Measurements from ENCODE around the gene RUNX2. TPM values are rescaled to one million over a fixed set of nuclear protein-coding genes. Genes with fewer than 3 reads are reported as not detected.

RUNX2 gene
- total RNA-seq, 2 experiments from 2014 or later: 0.27 to 0.44 TPM

GRCh38 chr6:45448417-45449389 lies 120.6 kb downstream of the RUNX2 start:
- ChIA-PET POLR2A (interaction anchor here (0.9 kb wide), 1 partner anchor 72 kb away, joined by 3 read pairs; no protein-coding TSS in a partner anchor), CTCF (ENCODE audit: unreplicated experiment) (no interaction called here)
- TF ChIP-seq CTCF (conservative IDR thresholded peaks at IDR 0.05; ENCODE audit: low read length) (no peak), EZH2phosphoT487 (IDR thresholded peaks at IDR 0.05; ENCODE audit: borderline replicate concordance, low read depth, low read length) (no peak)
- no peak overlapping the region for H3K4me3 ChIP-seq (ENCODE audit: low read depth, low read length, poor library complexity, severe bottlenecking)
- H3K27ac ChIP-seq (ENCODE audit: low read depth, low read length, poor library complexity, severe bottlenecking): no peak overlapping the region
- intact Hi-C loops (cut with micrococcal nuclease; ENCODE audit: unreplicated experiment): no loop called here
- no peak for DNase-seq (ENCODE audit: low spot score)
- no peak overlapping the region for H3K4me2 ChIP-seq (ENCODE audit: low read length)
- no peaks in the 10 kb centered on the region for H3K9me2 ChIP-seq (ENCODE audit: insufficient read depth, low read length)
- H3K79me2 ChIP-seq (ENCODE audit: insufficient read depth, low read depth, low read length): no peaks in the 10 kb centered on the region
- H2AFZ ChIP-seq (ENCODE audit: low read length): no peak overlapping the region
- no peaks in the 10 kb centered on the region for H3K4me1 ChIP-seq (ENCODE audit: insufficient read depth, low read length, poor library complexity, severe bottlenecking)
- H3K36me3 ChIP-seq (ENCODE audit: insufficient read depth, low read length): no peaks in the 10 kb centered on the region
- no peaks in the 10 kb centered on the region for H3K9me3 ChIP-seq (ENCODE audit: low read length)
- no peaks in the 10 kb centered on the region for H4K20me1 ChIP-seq (ENCODE audit: insufficient read depth, low read length)
- BruUV-seq (replicated peaks): no TSS peak

GRCh38 chr6:45450132-45450531 lies 122.0 kb downstream of the RUNX2 start:
- CTCF ChIA-PET (ENCODE audit: unreplicated experiment): no interaction called here
- no peaks in the 10 kb centered on the region for H3K9me3 ChIP-seq (ENCODE audit: low read length)
- no peaks in the 10 kb centered on the region for H4K20me1 ChIP-seq (ENCODE audit: insufficient read depth, low read length)
- H2AFZ ChIP-seq (ENCODE audit: low read length): no peak overlapping the region
- H3K4me2 ChIP-seq (ENCODE audit: low read length): no peak overlapping the region
- intact Hi-C loops (cut with micrococcal nuclease; ENCODE audit: unreplicated experiment): no loop called here
- DNase-seq (ENCODE audit: low spot score): no peak
- no TSS peak for BruUV-seq (replicated peaks)
- H3K27ac ChIP-seq (ENCODE audit: low read depth, low read length, poor library complexity, severe bottlenecking): no peak overlapping the region
- H3K36me3 ChIP-seq (ENCODE audit: insufficient read depth, low read length): no peaks in the 10 kb centered on the region
- H3K9me2 ChIP-seq (ENCODE audit: insufficient read depth, low read length): no peaks in the 10 kb centered on the region
- TF ChIP-seq CTCF (conservative IDR thresholded peaks at IDR 0.05; ENCODE audit: low read length) (no peak), EZH2phosphoT487 (IDR thresholded peaks at IDR 0.05; ENCODE audit: borderline replicate concordance, low read depth, low read length) (no peak)
- POLR2A ChIA-PET: no interaction called here
- no peaks in the 10 kb centered on the region for H3K79me2 ChIP-seq (ENCODE audit: insufficient read depth, low read depth, low read length)
- no peaks in the 10 kb centered on the region for H3K4me1 ChIP-seq (ENCODE audit: insufficient read depth, low read length, poor library complexity, severe bottlenecking)
- H3K4me3 ChIP-seq (ENCODE audit: low read depth, low read length, poor library complexity, severe bottlenecking): no peak overlapping the region

GRCh38 chr6:45450831-45451230 lies 122.7 kb downstream of the RUNX2 start:
- Histone ChIP-seq H3K4me3 (ENCODE audit: low read depth, low read length, poor library complexity, severe bottlenecking) (no peak overlapping the region), H3K27ac (ENCODE audit: low read depth, low read length, poor library complexity, severe bottlenecking) (no peak overlapping the region), H2AFZ (ENCODE audit: low read length) (no peak overlapping the region), H3K9me3 (ENCODE audit: low read length) (no peaks in the 10 kb centered on the region), H3K4me1 (ENCODE audit: insufficient read depth, low read length, poor library complexity, severe bottlenecking) (no peaks in the 10 kb centered on the region), H3K79me2 (ENCODE audit: insufficient read depth, low read depth, low read length) (no peaks in the 10 kb centered on the region), H3K9me2 (ENCODE audit: insufficient read depth, low read length) (no peaks in the 10 kb centered on the region), H4K20me1 (ENCODE audit: insufficient read depth, low read length) (no peaks in the 10 kb centered on the region), H3K4me2 (ENCODE audit: low read length) (no peak overlapping the region), H3K36me3 (ENCODE audit: insufficient read depth, low read length) (no peaks in the 10 kb centered on the region)
- DNase-seq (ENCODE audit: low spot score): no peak
- TF ChIP-seq EZH2phosphoT487 (IDR thresholded peaks at IDR 0.05; ENCODE audit: borderline replicate concordance, low read depth, low read length) (no peak), CTCF (conservative IDR thresholded peaks at IDR 0.05; ENCODE audit: low read length) (no peak)
- CTCF ChIA-PET (ENCODE audit: unreplicated experiment): no interaction called here
- POLR2A ChIA-PET: no interaction called here
- intact Hi-C loops (cut with micrococcal nuclease; ENCODE audit: unreplicated experiment): no loop called here
- BruUV-seq (replicated peaks): no TSS peak

Data from OCI-LY7 (cell line).